ENCODE measurements around the gene NR3C1. TPM values are rescaled to one million over a fixed set of nuclear protein-coding genes. Genes with fewer than 3 reads are reported as not detected.

Gene NR3C1
- 23.6 and 34.8 TPM in 2 replicates for total RNA-seq

GRCh38 chr5:143403593-143404415 lies at the start of gene NR3C1:
Gene NR3C1 (minus strand): TSS chr5:143403686. CDS start chr5:143400839, 2,847 bp downstream.

